Inferior parietal cortex (tissue), 1 donor: Measurements from ENCODE around the gene C2orf72.
"Not testable (repeated sequence)": the region's sequence is repeated elsewhere in the genome, so short reads cannot be mapped to it uniquely, and the experiment has no call there.

Source experiments
- DNase-seq: peaks from one replicate; pipeline ENCODE4 v3.0.0-alpha.2; 2016; ENCODE audit errors: extremely low spot score

C2orf72 gene

DNA sequence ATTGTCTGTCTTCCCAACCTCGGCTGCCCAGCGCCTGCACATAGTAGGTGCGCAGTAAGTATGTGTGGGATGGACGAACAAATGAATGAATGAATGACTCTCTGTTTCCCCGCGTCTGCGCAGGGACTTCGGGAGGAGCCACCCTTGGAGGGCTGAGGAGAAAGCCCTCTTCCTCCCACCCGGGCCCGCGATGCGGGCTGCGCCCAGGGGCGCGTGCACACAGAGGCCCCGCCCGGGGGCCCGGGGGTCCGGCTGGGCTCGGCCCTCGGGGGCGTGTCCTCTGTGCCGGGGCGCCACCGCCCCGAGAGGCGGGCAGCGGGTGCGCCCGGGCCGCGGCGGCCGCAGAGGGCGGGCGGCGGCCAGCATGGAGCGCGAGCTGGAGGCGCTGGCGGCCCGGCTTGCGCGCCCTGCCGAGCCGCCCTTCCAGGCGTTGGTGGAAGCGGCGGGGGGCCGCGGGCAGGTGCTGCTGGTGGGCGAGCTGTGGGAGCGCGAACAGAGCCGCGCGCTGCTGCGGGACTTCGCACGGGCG, at the start of gene C2orf72:
Gene C2orf72, plus strand, starts transcription at position 322 of the 529 bp plus-strand sequence. Its CDS starts 43 bp downstream, at position 365.
- DNase-seq, result no peak

DNA sequence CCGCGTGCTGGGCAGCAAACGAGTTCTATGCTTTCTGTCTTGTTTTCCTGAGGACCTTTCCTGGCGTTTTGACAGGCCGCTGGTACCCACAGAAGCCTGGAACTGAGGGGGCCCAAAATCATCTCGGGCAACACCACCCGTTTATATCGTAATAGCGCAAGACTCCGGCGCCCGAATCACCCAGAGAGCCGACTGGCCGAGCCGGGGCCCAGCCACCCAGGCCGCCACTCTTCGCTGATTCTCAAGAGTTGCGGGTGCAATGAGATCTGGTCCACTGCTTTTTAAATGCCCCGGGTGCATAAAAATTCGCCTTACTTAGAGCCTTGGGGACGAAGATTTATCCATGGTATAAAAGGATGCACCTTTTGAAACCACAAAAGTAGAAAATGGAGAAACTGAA, 47.6 kb upstream of the C2orf72 start:
- DNase-seq, result no peak

DNA sequence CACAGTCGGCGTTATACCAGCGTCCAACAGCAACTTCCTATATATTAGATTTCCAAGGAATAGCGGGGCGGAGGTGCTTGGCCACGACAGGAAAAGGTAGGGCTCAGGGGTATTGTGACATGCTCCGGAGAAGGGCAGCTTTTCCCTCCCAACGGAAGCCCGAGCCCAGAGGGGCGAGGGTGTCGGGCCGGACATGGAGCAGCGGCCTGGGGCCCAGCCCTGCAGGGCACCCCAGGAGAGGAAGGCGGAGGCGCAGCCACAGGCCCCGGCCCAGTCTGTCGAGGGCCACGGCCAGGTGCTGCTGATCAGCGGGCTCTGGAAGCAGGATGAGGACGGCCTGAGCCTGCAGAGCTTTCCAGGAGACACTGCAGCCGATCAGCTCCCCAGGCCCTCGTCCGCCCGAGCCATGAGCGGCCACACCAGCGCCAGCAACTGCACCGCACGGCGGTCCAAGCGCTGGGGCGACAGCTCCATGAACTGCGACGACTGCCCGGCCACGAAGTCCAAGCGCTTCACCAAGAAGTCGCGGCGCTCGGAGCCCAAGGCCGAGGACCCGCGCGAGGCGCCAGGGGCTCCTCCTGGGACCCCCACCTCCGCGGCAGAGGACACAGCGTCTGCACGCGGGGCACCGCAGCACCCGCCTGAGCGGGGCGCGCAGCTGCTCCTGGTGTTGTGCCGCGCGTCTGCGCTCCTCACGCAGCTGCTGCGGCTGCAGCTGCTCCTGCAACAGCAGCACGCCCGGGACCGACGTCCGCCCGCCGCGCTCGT, 47.0 kb upstream of the C2orf72 start:
- no peak for DNase-seq

DNA sequence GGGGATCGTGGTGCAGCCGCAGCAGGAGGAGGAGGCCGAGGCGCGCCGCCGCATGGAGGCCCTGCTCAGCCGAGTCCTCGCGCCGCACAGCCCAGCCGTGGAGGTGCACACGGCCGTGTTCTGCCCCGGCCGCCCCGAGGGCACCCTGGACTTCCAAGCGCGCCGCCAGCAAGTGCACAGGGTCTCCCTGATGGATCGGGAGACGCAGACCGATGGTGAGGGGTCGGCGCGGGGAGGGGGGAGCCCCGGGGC, 46.5 kb upstream of the C2orf72 start:
- DNase-seq, result no peak

DNA sequence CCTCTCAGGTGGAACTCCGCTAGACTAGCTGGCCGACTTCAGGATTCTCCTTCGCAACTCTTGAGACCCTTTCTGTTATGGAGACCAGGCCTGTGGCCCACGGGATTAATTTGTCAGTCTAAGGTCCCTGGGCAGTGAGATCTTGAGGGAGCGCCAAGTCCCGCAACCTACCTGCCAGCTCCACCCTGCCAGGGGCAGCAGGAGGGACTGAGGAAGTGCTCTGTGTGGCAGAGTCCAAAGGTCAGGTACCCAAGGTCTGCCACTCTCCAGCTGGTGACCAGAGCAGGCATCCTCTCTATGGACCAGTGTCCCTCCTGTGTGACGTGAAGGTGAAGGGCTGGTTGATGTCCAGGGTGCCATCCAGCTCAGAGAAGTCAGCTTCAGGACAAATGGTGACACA, 45.7 kb upstream of the C2orf72 start:
- no peak for DNase-seq

DNA sequence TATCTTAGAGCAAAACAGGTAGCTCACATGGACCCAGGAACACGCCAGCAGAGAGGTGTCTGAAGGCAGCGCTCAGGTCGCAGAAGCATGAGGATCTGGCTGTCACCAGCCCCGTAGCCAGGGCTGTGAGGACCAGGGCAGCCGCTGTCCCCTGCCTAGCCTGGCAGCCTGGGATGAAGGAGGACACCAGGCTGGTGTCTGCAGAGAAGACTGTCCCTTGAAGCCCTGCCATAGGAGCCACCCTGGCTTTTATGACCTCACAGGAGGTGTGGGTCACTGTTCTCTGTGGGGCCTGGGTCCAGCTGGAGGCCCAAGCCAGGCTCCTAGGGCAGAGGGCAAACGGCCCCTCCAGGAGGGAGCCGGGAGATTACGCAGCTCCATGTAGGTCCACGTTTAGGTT, 41.5 kb upstream of the C2orf72 start, which contains the start of gene SPATA3:
Gene SPATA3, plus strand, starts transcription at position 301 of the 400 bp plus-strand sequence. CDS start 113 bp downstream, outside the sequence.
- DNase-seq, result no peak

DNA sequence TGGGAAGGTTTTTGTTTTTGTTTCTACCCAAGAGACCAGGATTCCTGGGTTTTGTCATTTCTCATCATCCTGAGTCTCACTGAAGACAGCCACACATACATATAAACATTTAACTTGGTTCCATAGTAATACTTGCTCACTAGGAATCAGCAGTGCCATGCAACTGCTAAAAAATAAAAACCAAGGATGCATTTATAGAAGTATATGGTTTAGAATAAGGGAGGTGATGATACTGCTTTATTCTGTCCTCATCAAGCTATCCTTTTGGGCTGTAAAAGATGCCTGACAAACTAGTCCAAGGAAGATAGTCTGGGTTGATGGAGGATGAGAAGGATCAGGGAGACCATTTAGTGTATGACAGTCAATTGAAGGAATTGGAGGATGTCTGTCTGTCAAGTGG, 40.7 kb upstream of the C2orf72 start:
- no peak for DNase-seq

DNA sequence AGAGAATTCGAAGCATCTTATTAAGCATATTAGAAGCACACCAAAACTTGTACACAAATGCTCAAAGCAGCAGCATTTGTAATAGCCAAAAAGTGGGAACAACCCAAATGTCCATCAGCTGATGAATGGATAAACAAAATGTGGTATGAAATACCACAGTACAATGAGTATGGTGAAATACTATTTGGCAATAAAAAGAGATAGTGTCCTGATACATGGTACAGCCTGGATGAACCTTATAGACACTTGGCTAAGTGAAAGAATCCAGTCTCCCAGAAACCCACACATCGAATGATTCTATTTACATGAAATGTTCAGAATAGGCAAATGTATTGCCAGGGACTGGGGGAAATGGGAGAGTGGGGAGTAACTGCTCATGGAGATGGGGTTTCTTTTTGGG, 38.4 kb upstream of the C2orf72 start:
- DNase-seq, result no peak

DNA sequence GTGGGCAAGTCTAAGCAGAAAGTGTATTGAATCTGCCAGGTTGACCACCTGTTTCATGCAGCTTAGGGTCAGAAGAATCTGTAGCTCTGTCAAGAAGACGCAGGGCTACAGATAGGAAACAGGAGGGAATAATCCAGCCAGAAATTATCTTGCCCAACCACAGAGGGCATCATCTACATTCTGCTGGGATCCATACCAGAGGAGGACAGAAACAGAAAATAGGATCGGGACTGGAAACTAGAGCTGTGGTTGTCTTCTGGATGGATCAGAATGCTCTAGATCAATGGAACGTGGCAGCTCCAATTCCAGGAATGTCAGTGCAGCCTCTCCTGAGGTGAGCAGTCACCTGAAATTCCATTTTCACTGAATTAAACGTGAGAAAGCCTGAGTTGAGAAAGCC, 37.8 kb upstream of the C2orf72 start:
- DNase-seq, result no peak

DNA sequence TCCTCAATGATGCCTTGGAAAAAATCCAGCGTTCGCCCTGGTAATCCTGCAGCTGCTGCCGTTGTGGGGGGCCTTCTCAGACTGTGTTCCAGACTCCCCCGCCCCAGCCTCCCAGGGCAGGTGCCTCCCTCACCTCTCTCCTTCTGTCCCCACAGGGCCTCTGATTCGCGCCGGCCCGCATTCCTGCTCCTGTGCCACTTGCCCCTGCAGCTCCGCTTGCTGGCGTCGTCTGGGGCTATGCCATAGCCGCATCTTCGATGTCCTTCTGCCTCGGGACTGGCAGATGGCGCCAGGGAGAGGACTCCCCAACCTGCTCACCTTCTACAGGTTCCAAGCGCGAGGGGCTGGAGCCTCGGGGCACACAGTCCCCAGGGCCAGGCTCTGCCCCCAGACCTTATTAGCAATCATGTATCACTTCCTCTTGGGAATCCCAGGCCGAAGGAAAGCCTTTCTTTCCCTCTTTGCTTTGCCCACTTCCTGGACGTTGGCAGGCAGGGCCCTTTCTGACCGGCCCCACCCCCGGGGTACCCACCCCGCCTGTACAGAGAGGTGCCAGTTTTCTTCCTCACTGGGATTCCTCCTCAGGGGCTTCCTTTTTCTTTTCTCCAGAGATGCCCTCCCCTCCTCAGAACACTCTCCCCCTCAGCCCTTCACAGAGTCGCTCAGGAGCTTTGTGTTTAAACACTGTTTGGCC, 37.0 kb upstream of the C2orf72 start:
- DNase-seq, result no peak

DNA sequence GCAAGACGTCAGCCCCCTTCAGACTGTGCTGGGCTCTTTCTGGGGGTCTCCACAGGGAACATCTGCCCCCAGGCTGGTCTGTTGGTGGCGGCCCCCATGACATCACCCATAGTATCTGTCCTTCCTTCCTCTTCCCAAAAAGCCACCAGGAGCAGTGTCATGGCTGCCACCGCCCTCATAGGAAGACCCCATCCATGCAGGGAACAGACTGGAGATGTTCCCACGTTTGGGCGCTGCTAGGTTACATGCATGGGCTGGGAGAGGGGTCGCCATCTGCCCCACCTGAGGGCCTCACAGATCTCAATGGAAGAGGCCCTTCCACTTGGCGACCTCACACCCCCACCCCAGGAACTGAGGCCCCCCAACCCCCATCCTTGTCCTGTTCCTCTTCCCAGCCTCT, 36.3 kb upstream of the C2orf72 start:
- no peak for DNase-seq

DNA sequence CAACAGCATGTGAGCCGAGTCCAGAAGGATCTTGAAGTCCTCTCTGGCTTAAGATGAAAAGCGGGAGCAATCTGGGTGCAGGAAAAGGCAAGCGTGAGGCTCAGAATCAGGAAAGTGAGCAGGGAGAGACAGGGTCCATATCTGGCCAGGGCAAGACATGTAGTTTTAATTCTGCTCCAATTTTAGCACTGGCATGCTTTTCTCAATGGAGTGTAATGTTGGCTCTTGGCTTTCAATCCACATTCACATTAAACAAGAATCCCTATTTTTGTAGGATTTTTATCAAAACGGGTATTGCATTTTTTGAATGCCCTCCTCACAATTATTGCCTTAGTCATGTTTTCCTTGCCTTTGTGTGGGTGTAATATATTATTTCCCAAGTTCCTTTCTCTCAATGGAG, 35.4 kb upstream of the C2orf72 start:
- DNase-seq, result no peak

DNA sequence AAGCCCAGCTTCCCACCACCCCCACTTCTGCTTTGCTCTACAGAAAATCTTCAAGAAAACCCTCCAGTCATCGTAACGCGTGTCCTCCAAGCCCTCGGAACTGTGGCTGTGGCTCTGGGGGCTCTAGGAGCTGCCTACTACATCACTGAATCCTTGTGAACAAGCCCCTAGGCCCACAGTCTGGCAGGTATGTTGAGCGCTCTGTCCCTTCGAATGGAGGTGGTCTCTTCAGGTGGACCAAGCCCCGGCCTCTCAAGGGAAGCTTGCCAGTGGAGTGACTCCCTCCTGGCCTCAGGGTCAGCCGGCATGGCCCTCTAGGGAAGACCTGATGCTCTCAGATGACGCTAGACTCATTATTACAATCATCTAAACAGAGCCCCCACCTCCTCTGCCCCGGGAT, 34.7 kb upstream of the C2orf72 start:
- no peak for DNase-seq

DNA sequence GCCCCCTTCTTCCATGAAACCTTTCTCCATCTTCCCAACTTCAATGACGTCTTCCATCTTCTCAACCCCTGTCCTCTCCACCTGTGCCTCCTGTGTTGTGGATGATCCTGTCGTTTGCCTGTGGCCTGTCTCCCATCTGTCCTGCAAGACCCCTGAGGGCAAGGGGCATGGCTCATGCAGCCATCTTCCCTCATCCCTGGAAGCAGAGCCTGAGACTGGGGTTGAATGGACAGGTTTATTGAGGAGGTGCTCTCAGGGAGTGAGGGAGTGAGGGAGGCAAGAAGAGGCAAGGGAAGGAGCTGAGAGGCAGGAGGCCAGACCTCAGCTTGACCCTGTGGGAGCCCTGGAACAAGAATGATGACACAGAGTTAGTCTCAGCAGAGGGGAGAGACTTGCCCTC, 34.1 kb upstream of the C2orf72 start:
- DNase-seq, result no peak

DNA sequence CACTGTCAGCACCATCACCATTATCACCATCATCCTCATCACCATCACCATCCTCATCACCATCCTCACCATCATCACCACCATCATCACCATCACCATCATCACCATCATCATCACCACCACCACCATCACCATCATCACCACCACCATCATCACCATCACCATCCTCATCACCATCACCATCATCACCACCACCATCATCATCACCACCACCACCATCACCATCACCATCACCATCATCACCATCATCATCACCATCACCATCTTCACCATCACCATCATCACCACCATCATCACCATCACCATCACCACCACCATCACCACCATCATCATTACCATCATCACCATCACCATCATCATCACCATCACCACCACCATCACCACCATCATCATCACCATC, 32.4 kb upstream of the C2orf72 start:
- DNase-seq, result not testable (repeated sequence)

DNA sequence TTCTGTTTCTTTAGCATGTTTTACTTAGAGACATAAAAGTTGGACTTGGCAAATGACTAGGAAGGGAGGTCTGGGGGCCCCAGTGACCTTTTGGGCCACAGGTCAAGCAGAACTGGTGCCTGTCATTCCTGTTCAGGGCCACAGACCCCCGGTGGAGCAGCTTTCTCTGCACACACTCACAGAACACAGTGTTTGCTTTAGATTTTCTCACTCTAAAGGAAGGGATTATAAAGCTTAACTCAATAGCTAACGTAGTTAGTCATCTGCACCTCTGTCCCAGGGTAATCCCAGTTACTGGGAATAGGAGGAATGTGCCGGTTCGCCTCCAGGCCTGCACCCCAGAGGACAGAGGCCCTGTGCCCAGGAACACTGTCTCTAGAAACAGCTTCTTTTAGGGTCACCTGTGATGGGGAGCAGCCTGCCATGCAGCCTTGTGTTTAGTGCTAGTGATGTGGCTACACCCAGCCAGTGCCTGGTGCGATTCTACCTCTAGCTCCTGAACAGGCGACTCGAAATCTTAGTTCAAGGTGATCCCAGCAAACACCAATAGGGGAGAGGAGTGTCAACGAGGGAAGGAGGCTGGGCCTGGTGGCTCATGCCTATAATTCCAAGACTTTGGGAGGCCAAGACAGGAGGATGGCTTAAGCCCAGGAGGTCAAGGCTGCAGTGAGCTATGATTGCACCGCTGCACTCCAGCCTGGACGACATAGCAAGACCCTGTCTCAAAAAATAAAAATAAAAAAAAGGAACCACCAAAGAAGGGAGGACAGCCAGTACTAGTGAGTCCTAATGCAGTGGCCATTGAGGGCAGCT, 29.8 kb upstream of the C2orf72 start:
- no peak for DNase-seq

DNA sequence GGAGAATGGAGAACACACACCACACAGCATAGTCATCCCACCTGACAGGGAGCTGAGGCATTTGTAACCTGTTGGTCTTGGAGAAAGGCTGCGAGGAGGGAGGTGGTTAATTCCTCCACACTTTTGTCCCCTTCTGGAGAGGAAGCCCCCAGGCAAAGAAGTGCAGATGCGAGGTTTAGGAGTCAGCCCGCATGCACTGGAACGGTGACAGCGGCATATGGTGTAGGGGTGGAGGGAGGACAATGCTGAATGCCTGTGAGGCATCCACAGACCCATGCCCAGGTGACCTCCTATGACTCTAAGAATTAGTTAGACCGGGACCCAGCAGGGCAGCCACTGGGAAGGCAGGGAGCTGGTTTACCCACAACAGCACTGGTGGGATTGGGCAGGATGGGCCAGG, 29.2 kb upstream of the C2orf72 start:
- no peak for DNase-seq

DNA sequence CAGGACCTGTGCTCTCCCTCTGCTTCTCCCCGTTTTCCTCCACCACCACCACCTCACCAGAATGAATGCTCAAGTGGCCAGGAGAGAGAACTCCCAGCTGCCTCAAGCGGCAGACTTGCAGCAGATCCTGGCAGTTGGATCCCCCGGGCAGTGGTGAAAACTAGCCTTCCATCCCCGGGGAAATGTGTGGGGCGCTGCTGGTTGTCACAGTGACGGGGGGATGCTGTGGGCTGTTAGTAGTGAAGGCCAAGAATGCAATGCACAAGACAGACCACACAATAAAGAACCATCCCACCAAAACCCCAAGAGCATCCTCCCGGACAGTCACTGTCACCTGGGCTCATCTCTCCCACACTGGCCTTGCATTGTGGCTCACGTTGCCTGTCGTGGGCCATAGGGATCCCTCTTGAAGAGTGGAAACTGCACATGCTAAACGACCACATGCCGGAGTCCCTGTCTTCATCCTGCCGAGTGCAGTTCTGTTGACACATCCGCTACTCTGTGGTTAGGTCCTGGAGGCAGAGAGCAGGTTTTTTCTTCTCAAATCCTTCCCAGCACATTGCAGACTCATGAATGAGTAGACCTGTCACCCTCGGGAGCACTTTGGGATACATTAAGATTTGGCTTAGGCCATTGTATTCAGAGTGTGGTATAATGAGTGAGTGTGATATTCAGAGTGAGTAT, 27.9 kb upstream of the C2orf72 start:
- no peak for DNase-seq

DNA sequence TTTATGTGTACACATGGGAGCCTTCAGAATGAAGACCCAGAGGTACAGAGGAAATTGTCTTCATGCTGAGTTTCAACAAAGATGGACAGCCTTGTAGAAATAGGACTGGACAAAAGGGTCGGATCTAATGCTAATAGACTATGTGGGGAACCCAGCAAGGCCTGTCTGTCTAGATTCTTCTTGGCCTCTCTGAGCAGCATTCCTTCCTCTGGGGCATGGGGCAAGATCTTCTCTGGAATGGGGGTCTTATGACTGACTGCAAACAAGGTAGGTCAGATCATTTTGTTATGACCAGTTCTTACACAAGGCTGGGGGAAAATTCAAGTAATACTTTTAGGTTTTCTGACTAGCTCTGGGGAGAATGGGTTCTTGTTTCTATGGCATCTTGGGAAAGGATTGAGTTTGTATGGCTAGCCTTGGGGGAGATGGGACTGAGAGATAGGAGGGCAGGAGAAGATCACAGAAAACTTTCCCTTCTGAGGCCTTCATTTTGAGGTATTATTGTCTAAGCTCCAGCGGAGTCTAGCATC, 27.1 kb upstream of the C2orf72 start:
- no peak for DNase-seq

DNA sequence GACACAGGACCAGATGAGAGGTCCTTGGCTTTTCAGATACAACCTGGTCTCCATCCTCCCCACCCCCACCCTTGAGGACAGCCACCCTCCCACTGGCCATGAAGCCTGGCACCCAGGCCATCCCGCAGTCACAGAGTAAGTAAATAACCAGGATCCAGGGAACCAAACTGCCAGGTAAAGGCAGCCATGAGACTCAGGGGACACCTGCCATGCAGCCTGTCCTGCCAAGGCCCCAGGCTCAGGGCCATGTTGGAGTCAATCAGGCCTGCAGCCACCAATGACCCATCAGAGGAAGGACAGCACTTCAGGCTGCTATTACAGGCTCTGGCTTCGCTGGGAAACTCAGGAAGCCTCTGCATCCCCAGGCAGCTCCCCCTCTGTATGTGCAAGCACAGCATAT, 25.8 kb upstream of the C2orf72 start:
- no peak for DNase-seq

DNA sequence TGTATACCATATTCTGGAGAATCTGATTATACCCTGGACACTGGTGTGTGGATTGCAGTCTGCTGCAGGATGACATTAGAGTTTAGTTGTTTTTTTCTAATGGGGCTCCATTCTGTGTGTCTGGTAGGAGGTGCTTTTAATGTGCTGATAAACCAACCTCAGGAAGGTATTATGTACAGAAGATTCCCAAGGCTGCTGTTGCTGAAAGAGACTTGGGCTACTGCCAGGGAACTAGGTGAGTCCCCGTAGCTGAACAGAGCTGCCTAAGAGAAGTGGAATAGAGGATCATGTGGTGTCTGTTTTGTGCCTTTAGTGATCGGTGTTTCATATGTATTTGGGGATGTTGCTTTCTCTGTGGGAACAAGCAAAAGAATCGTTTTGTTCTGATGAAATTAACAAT, 24.9 kb upstream of the C2orf72 start:
- no peak for DNase-seq

DNA sequence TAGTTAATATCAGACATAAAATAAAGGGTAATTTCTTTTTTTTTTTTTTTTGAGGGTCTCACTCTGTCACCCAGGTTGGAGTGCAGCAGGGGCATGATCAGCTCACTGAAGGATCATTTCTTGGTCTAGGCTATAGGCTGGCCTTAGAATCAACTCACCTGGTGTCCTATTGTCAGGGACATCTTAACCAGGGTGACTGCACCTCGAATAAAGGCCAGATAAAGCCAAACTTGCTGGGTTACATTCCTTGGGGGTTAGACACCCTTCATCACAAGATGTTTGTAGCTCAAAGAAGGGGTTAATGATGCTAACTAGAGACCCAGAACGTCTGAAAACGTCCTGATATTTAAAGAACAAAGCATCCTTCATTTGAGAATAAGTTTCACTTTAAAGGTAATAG, 23.5 kb upstream of the C2orf72 start:
- no peak for DNase-seq
